HEK293T (cell line): ENCODE measurements around the gene MRPL44.

Source experiments
- ARNT ChIP-seq: fragments of 450-650 bp; IDR thresholded peaks from 2 replicates; pipeline ENCODE4 v1.6.1; 2017; ENCODE audit warnings: mild to moderate bottlenecking
- BHLHE40 ChIP-seq: fragments of 450-650 bp; IDR thresholded peaks from 2 replicates; pipeline ENCODE4 v1.6.1; 2016; ENCODE audit warnings: mild to moderate bottlenecking, moderate library complexity, borderline replicate concordance
- FOXK2 ChIP-seq: fragments of 450-650 bp; IDR thresholded peaks from 2 replicates; pipeline ENCODE4 v1.6.1; 2016; ENCODE audit warnings: mild to moderate bottlenecking
- HDGF ChIP-seq: fragments of 450-650 bp; IDR thresholded peaks from 2 replicates; pipeline ENCODE4 v1.6.1; 2017; ENCODE audit warnings: antibody characterized with exemption, borderline replicate concordance
- LEF1 ChIP-seq: fragments of 450-650 bp; IDR thresholded peaks from 2 replicates; pipeline ENCODE4 v1.6.1; 2017; ENCODE audit warnings: mild to moderate bottlenecking, borderline replicate concordance
- SP1 ChIP-seq: fragments of 450-650 bp; IDR thresholded peaks from 2 replicates; pipeline ENCODE4 v1.6.1; 2017
- SUZ12 ChIP-seq: fragments of 450-650 bp; IDR thresholded peaks from 2 replicates; pipeline ENCODE4 v1.6.1; 2016; ENCODE audit warnings: mild to moderate bottlenecking
- TARDBP ChIP-seq: fragments of 450-650 bp; IDR thresholded peaks from 2 replicates; pipeline ENCODE4 v1.6.1; 2016
- ZNF384 ChIP-seq: fragments of 450-650 bp; IDR thresholded peaks from 2 replicates; pipeline ENCODE4 v1.6.1; 2016

- TF ChIP-seq SUZ12: no peak
- no peak for TF ChIP-seq ZNF384
- TF ChIP-seq SP1: no peak
- TF ChIP-seq BHLHE40: no peak
- no peak for TF ChIP-seq ARNT
- no peak for TF ChIP-seq TARDBP
- no peak for TF ChIP-seq HDGF
- no peak for TF ChIP-seq LEF1
- TF ChIP-seq FOXK2: no peak
Observed at GRCh38 chr2:223998948-223999347, 41.7 kb downstream of the MRPL44 start.
